ENCODE results near the gene ZNF829. TPM values are rescaled to one million over a fixed set of nuclear protein-coding genes. Genes with fewer than 3 reads are reported as not detected.

ZNF829 gene
- total RNA-seq = 3.4 and 3.8 TPM in 2 replicates
- polyA plus RNA-seq (2012) = 1.1 TPM

GRCh38 chr19:36915992-36916830 is at the start of gene ZNF829, which contains the start of gene ZNF568:
Gene ZNF829 (minus strand): TSS chr19:36916291. CDS start chr19:36915167, 1,124 bp downstream.
Gene ZNF568 (plus strand): TSS chr19:36916332. CDS start chr19:36922771, 6,439 bp downstream.
- peak; percentile 96 for DNase-seq (ENCODE audit: low read depth)

DNA sequence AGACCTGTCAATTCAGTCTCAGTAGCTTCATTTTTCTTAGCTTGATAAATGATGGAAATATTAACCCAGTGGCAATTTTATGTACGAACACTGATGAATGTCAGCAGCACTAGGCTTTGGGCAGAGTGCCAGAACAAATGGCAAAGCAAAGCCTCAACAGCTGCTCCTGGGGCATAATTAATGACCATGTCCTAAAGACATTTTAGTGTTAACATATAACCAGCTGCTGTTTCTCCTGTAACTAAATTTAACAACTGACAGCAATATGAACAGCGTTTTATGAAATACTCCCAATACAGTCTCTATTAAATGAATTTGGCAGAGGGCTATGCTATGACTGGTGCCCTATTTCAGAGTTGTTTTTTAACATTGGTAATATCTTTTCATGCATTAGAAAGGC is 47.2 kb upstream of the ZNF829 start:
- DNase-seq (ENCODE audit: low read depth) = peak; percentile 99

DNA sequence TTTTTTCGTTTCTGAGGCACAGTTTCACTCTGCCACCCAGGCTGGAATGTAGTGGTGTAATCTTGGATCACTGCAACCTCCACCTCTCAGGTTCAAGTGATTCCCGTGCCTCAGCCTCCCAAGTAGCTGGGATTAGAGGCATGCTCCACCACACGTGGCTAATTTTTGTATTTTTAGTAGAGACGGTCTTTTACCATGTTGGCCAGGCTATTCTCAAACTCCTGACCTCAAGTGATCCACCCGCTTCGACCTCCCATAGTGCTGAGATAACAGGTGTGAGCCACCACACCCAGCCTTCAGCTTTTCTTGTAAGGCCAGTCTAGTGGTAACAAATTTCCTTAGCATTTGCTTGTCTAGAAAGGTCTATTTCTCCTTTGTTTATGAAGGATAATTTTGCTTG is 46.3 kb upstream of the ZNF829 start:
- DNase-seq (ENCODE audit: low read depth) = peak; percentile 19

DNA sequence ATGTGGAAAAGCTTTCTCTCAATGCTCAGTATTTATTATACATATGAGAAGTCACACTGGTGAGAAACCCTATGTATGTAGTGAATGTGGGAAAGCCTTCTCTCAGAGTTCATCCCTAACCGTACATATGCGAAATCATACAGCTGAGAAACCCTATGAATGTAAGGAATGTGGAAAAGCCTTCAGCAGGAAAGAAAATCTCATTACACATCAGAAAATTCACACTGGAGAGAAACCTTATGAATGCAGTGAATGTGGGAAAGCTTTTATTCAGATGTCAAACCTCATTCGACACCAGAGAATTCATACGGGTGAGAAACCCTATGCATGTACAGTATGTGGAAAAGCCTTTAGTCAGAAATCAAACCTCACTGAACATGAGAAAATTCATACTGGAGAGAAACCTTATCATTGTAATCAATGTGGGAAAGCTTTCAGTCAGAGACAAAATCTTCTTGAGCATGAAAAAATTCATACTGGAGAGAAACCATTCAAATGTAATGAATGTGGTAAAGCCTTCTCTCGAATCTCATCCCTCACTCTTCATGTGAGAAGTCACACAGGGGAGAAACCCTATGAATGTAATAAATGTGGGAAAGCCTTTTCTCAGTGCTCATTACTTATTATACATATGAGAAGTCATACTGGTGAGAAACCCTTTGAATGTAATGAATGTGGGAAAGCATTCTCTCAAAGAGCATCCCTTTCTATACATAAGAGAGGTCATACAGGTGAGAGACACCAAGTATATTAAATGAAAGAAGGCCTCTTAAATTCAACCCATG is 34.4 kb upstream of the ZNF829 start:
- no peak for DNase-seq (ENCODE audit: low read depth)

- peak; percentile 22 for DNase-seq (ENCODE audit: low read depth)
Observed at GRCh38 chr19:36939153-36939552, 23.1 kb upstream of the ZNF829 start.

- DNase-seq (ENCODE audit: low read depth) = no peak
Observed at GRCh38 chr19:36931684-36932083, 15.6 kb upstream of the ZNF829 start.

DNA sequence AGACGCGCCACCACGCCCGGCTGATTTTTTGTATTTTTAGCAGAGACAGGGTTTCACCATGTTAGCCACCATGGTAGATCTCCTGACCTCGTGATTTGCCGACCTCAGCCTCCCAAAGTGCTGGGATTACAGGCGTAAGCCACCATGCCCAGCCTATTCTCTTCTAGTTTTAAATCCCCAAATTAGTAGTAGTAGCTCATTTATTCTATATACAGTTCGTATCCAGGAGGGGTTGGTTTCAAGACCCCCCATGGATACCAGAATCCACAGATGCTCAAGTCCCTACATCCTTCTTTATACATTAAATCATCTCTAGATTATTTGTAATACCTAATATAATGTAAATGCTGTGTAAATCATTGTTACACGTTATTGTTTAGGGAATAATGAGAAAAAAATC is 2.0 kb upstream of the ZNF829 start:
- DNase-seq (ENCODE audit: low read depth) = no peak

GRCh38 chr19:36916991-36917390 is 900 bp upstream of the ZNF829 start:
- peak; percentile 81 for DNase-seq (ENCODE audit: low read depth)

DNA sequence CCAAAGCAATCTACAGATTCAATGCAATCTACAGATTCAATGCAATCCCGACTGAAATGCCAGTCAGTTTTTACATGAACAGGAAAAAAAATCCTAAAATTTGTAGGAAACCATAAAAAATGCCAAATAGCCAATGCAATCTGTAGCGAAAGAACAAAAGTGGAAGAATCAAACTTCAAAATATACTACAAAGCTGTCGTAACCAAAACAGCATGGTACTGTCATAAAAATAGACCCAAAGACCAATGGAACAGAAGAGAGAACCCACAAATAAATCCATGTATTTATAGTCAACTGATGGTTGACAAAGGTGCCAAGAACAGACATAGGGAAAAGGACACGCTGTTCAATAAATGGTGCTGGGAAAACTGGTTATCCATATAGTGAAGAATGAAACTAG is 17.7 kb downstream of the ZNF829 start:
- no peak for DNase-seq (ENCODE audit: low read depth)

DNA sequence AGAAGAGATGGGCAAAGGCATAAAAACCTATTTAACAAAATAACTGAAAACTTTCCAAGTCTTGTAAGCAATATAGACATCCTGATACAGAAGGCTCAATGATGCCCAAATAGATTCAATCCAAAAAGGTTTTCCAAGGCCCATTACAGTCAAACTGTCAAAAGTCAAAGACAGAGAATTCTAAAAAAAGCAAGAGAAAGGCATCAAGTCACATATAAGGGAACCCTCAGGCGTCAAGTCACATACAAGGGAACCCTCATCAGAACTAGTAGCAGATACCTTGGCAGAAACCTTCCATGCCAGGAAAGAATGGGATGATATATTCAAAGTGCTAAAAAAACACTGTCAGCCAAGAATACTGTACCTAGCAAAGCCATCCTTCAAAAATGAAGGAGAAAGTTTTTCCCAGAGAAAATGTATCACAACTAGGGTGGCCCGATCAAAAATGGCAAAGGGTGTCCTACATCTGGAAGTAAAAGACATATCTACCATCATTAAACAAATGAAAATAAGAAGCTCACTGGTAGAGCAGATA is 21.2 kb downstream of the ZNF829 start:
- no peak for DNase-seq (ENCODE audit: low read depth)

GRCh38 chr19:36891768-36892357 is 24.2 kb downstream of the ZNF829 start:
- no peak for DNase-seq (ENCODE audit: low read depth)

GRCh38 chr19:36876993-36877938 is 38.8 kb downstream of the ZNF829 start:
- DNase-seq (ENCODE audit: low read depth) = no peak

GRCh38 chr19:36851898-36852297 is 64.2 kb downstream of the ZNF829 start:
- no peak for DNase-seq (ENCODE audit: low read depth)

GRCh38 chr19:36850559-36851442 is 65.3 kb downstream of the ZNF829 start, which contains the start of gene ZNF345:
Gene ZNF345 (plus strand): TSS chr19:36850876. CDS start chr19:36876831, 25,955 bp downstream.
- DNase-seq (ENCODE audit: low read depth) = peak; percentile 98

GRCh38 chr19:36849701-36850558 is 66.2 kb downstream of the ZNF829 start:
- peak; percentile 95 for DNase-seq (ENCODE audit: low read depth)

DNA sequence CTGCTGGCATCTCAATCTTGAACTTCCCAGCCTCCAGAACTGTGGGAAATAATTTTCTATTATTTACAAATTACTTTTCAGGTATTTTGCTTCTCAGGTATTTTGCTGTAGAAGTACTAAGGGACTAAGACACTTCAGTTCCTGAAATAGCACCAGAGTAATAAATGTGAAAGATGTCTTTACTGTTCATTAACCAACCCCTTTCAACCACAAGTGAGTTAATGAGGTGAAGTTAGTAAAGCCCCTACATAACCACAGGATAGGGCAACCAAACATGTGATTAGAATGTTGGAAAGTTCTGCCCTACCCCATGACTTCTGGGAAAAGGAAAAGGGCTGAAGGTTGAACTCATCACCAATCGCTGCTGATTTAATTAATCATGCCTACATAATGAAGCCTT is 68.1 kb downstream of the ZNF829 start:
- no peak for DNase-seq (ENCODE audit: low read depth)

DNA sequence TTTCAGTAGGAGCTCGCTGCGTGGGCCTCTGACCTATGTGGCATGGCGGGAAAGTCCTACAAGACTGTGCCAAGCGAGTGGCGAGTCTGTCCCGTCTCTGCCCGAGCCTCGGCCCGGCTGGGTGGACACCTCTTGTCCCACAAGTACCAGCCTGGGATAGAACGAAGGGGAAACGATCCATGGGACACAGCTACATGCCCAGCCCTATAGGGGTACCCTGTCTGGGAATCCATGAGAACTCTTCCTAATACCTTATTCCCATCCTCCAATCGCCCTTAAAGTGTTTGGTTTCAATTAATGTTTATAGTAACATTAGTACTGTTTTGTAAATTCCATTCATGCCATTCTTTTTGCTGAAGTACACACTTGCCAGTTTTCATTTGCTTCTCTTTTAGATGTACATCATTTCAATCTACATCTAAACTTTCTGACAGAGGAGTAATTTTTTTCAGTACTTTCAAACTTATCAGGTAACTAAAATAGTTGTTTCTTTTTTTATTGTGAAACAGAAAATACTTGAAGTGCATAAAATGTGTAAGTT is 77.2 kb downstream of the ZNF829 start:
- no peak for DNase-seq (ENCODE audit: low read depth)

Data from myocyte (in vitro differentiated cells).